Stomach (tissue), 9 donors: ENCODE measurements around the gene TMEM151B. TPM values are rescaled to one million over a fixed set of nuclear protein-coding genes. Genes with fewer than 3 reads are reported as not detected.

Source experiments
- DNase-seq, 2 donors: peaks; one replicate each; pipeline versions ENCODE4 v3.0.0 to v3.0.0-alpha.2; 2013 to 2019
- H3K27ac ChIP-seq, 5 donors: fragments of 200-600 bp in 4 of 5; sonication (generic) in 4 of 5; one replicate each; pipeline ENCODE4 v1.5.1; 2013 to 2019; ENCODE audit warnings: mild to moderate bottlenecking in 1 of 5, moderate library complexity in 1 of 5
- H3K27me3 ChIP-seq, 3 donors: fragments of 200-600 bp; sonication (generic); one replicate each; pipeline ENCODE4 v1.5.1; 2017 to 2019; ENCODE audit warnings: mixed run types in 1 of 3
- H3K36me3 ChIP-seq, 4 donors: fragments of 200-600 bp; sonication (generic); 1 replicate in 3 of 4; 2 replicates in 1 of 4; pipeline ENCODE4 v1.5.1; 2016 to 2019
- H3K4me1 ChIP-seq, 4 donors: fragments of 200-600 bp; sonication (generic); one replicate each; pipeline ENCODE4 v1.5.1; 2016 to 2019
- H3K4me3 ChIP-seq, 4 donors: fragments of 200-600 bp; sonication (generic) in 3 of 4; one replicate each; pipeline ENCODE4 v1.5.1; 2016 to 2019; ENCODE audit warnings: mild to moderate bottlenecking in 1 of 4
- H3K9me3 ChIP-seq, 4 donors: fragments of 200-600 bp; sonication (generic); one replicate each; pipeline ENCODE4 v1.5.1; 2016 to 2019
- CTCF ChIP-seq, 7 experiments: fragments of 450-650 bp in 4 of 7; fragments of 200-600 bp in 3 of 7; sonication (generic) in 3 of 7; IDR thresholded peaks; one replicate each; pipeline ENCODE4 v1.5.1; 2016 to 2019; ENCODE audit warnings: antibody characterized with exemption in 7 of 7, control low read depth in 2 of 7, mild to moderate bottlenecking in 1 of 7
- EP300 ChIP-seq: sonication (generic); formaldehyde crosslinking; IDR thresholded peaks from one replicate; pipeline ENCODE4 v1.6.1; 2017; ENCODE audit warnings: antibody characterized with exemption
- POLR2A ChIP-seq, 4 donors: fragments of 450-650 bp; IDR thresholded peaks; one replicate each; pipeline ENCODE4 v1.6.1; 2016; ENCODE audit warnings: antibody characterized with exemption in 4 of 4, control low read depth in 2 of 4, mild to moderate bottlenecking in 1 of 4, moderate library complexity in 1 of 4
- POLR2AphosphoS5 ChIP-seq, 3 donors: sonication (generic); formaldehyde crosslinking; IDR thresholded peaks; one replicate each; pipeline ENCODE4 v1.6.1; 2016; ENCODE audit warnings: antibody characterized with exemption in 3 of 3
- WGBS, 5 donors: extraction: QIAGEN DNeasy Blood & Tissue Kit in 3 of 5; methylation state at CpG; one replicate each; pipeline versions ENCODE4 v1.1.5 to v1.1.7; 2013 to 2018; 5-methylcytosine and 5-hydroxymethylcytosine counted together
- intact Hi-C: fragments of 100-400 bp; cut with DNase I; formaldehyde crosslinking; loops from one replicate; pipeline ENCODE4 v1.15.1; 2023; ENCODE audit warnings: low total_unique reads
- polyA plus RNA-seq, 3 donors: library from polyadenylated mRNA; stranded (reverse); fragments of 200-250 nt; gene quantifications; one replicate each; pipeline ENCODE4 v1.2.3, GENCODE V29; 2013
- total RNA-seq, 5 donors: library from RNA; depleted of rRNA; stranded (reverse); fragments of >200 nt; gene quantifications; one replicate each; pipeline versions ENCODE4 v1.1.0 to v1.2.3, GENCODE V29; 2014 to 2016
- donor health status: healthy with polysubstance abuse.
- donor health status: Bipolar disorder and iron deficiency.
- donor health status: healthy.

TMEM151B gene
- total and polyA plus RNA-seq, 8 donors, result 0.12 to 0.29 (median 0.23) TPM; not detected in 4

GRCh38 chr6:44284867-44285266 is 14.6 kb downstream of the TMEM151B start:
- 45 to 63% (median 62%) methylated on average over 4 of the region's 4 CpGs for WGBS, 5 donors
- no peak for DNase-seq

GRCh38 chr6:44285552-44286284 is 15.5 kb downstream of the TMEM151B start:
- no peak for TF ChIP-seq POLR2AphosphoS5 (IDR thresholded peaks at IDR 0.05)
- no peak for TF ChIP-seq EP300
- TF ChIP-seq POLR2A (IDR thresholded peaks at IDR 0.05), result no peak
- TF ChIP-seq CTCF (IDR thresholded peaks at IDR 0.05), result no peak
- intact Hi-C loops, result no loop called here
- H3K27me3 ChIP-seq, result peaks cover 0 to 82% (median 40%) of the 10 kb centered on the region in 3 donors
- no peak overlapping the region for H3K4me3 ChIP-seq
- H3K9me3 ChIP-seq, result no peaks in the 10 kb centered on the region
- DNase-seq, result no peak
- WGBS, 5 donors, result 70 to 79% (median 73%) methylated on average over 25 of the region's 25 CpGs
- no peaks in the 10 kb centered on the region for H3K4me1 ChIP-seq
- no peaks in the 10 kb centered on the region for H3K36me3 ChIP-seq
- no peak overlapping the region for H3K27ac ChIP-seq

More at GRCh38 chr6:44284867-44285266, 14.6 kb downstream of the TMEM151B start:
- intact Hi-C loops, result no loop called here
- Histone ChIP-seq H3K27me3 (peaks cover 0 to 73% (median 32%) of the 10 kb centered on the region in 3 donors), H3K27ac (no peak overlapping the region), H3K4me3 (no peak overlapping the region), H3K36me3 (no peaks in the 10 kb centered on the region), H3K9me3 (no peaks in the 10 kb centered on the region), H3K4me1 (no peaks in the 10 kb centered on the region)
- TF ChIP-seq POLR2AphosphoS5 (IDR thresholded peaks at IDR 0.05), result no peak
- no peak for TF ChIP-seq POLR2A (IDR thresholded peaks at IDR 0.05)
- no peak for TF ChIP-seq CTCF (IDR thresholded peaks at IDR 0.05)
- no peak for TF ChIP-seq EP300

- Histone ChIP-seq H3K4me3 (no peak overlapping the region), H3K27me3 (peaks cover 0 to 87% (median 43%) of the 10 kb centered on the region in 3 donors), H3K9me3 (no peaks in the 10 kb centered on the region), H3K27ac (no peak overlapping the region), H3K36me3 (no peaks in the 10 kb centered on the region), H3K4me1 (no peaks in the 10 kb centered on the region)
- WGBS, 5 donors, result 85 to 96% (median 89%) methylated on average over 5 to 12 of the region's 12 CpGs
- TF ChIP-seq EP300, result no peak
- TF ChIP-seq POLR2A (IDR thresholded peaks at IDR 0.05), result no peak
- no peak for TF ChIP-seq CTCF (IDR thresholded peaks at IDR 0.05)
- TF ChIP-seq POLR2AphosphoS5 (IDR thresholded peaks at IDR 0.05), result no peak
- intact Hi-C loops, result no loop called here
- DNase-seq, result no peak
These were observed 16.0 kb downstream of the TMEM151B start for GRCh38 chr6:44286285-44286565.

- TF ChIP-seq POLR2AphosphoS5 (IDR thresholded peaks at IDR 0.05) (no peak), POLR2A (IDR thresholded peaks at IDR 0.05) (no peak), EP300 (no peak), CTCF (IDR thresholded peaks at IDR 0.05) (no peak)
- DNase-seq, result no peak
- Histone ChIP-seq H3K4me1 (no peaks in the 10 kb centered on the region), H3K9me3 (no peaks in the 10 kb centered on the region), H3K27ac (no peak overlapping the region), H3K27me3 (peaks cover 0 to 92% (median 49%) of the 10 kb centered on the region in 3 donors), H3K36me3 (no peaks in the 10 kb centered on the region), H3K4me3 (no peak overlapping the region)
- intact Hi-C loops, result no loop called here
- 34 to 57% (median 52%) methylated on average over 2 of the region's 2 CpGs for WGBS, 5 donors
These were observed 16.5 kb downstream of the TMEM151B start for GRCh38 chr6:44286747-44287146.
